ENCODE results near the gene MDGA2.

The MDGA2 gene

GRCh38 chr14:47520382-47520781, 155.0 kb downstream of the MDGA2 start:
- H3K4me3 ChIP-seq (ENCODE audit: low read length): no peak overlapping the region
- no peak for DNase-seq (ENCODE audit: low read depth, low spot score)

GRCh38 chr14:47511829-47512228, 163.6 kb downstream of the MDGA2 start:
- no peak overlapping the region for H3K4me3 ChIP-seq (ENCODE audit: low read length)
- DNase-seq (ENCODE audit: low read depth, low spot score): no peak

GRCh38 chr14:47509957-47510356, 165.4 kb downstream of the MDGA2 start:
- H3K4me3 ChIP-seq (ENCODE audit: low read length): no peak overlapping the region
- DNase-seq (ENCODE audit: low read depth, low spot score): no peak

GRCh38 chr14:47507861-47508260, 167.5 kb downstream of the MDGA2 start:
- no peak for DNase-seq (ENCODE audit: low read depth, low spot score)
- no peak overlapping the region for H3K4me3 ChIP-seq (ENCODE audit: low read length)

- H3K4me3 ChIP-seq (ENCODE audit: low read length): no peak overlapping the region
Measured at GRCh38 chr14:47500369-47500768, 175.0 kb downstream of the MDGA2 start.

GRCh38 chr14:47490766-47491165, 184.6 kb downstream of the MDGA2 start:
- H3K4me3 ChIP-seq (ENCODE audit: low read length): no peak overlapping the region
- no peak for DNase-seq (ENCODE audit: low read depth, low spot score)

More at GRCh38 chr14:47500369-47500768, 175.0 kb downstream of the MDGA2 start:
- DNase-seq (ENCODE audit: low read depth, low spot score): no peak

- H3K4me3 ChIP-seq (ENCODE audit: low read length): no peak overlapping the region
- no peak for DNase-seq (ENCODE audit: low read depth, low spot score)
Measured at GRCh38 chr14:47490353-47490752, 185.1 kb downstream of the MDGA2 start.

- no peak overlapping the region for H3K4me3 ChIP-seq (ENCODE audit: low read length)
- no peak for DNase-seq (ENCODE audit: low read depth, low spot score)
Measured at GRCh38 chr14:47485421-47485820, 190.0 kb downstream of the MDGA2 start.

- no peak overlapping the region for H3K4me3 ChIP-seq (ENCODE audit: low read length)
- DNase-seq (ENCODE audit: low read depth, low spot score): no peak
Measured at GRCh38 chr14:47483449-47483848, 192.0 kb downstream of the MDGA2 start.

GRCh38 chr14:47471075-47471474, 204.3 kb downstream of the MDGA2 start:
- H3K4me3 ChIP-seq (ENCODE audit: low read length): no peak overlapping the region
- DNase-seq (ENCODE audit: low read depth, low spot score): no peak

- no peak for DNase-seq (ENCODE audit: low read depth, low spot score)
- H3K4me3 ChIP-seq (ENCODE audit: low read length): no peak overlapping the region
Measured at GRCh38 chr14:47466916-47467315, 208.5 kb downstream of the MDGA2 start.

GRCh38 chr14:47454025-47454424, 221.4 kb downstream of the MDGA2 start:
- H3K4me3 ChIP-seq (ENCODE audit: low read length): no peak overlapping the region
- DNase-seq (ENCODE audit: low read depth, low spot score): no peak

GRCh38 chr14:47447076-47447475, 228.3 kb downstream of the MDGA2 start:
- H3K4me3 ChIP-seq (ENCODE audit: low read length): no peak overlapping the region

GRCh38 chr14:47442211-47442610, 233.2 kb downstream of the MDGA2 start:
- no peak for DNase-seq (ENCODE audit: low read depth, low spot score)
- no peak overlapping the region for H3K4me3 ChIP-seq (ENCODE audit: low read length)

More at GRCh38 chr14:47447076-47447475, 228.3 kb downstream of the MDGA2 start:
- DNase-seq (ENCODE audit: low read depth, low spot score): no peak

GRCh38 chr14:47439953-47440352, 235.5 kb downstream of the MDGA2 start:
- H3K4me3 ChIP-seq (ENCODE audit: low read length): no peak overlapping the region
- no peak for DNase-seq (ENCODE audit: low read depth, low spot score)

- no peak overlapping the region for H3K4me3 ChIP-seq (ENCODE audit: low read length)
Measured at GRCh38 chr14:47438650-47439140, 236.7 kb downstream of the MDGA2 start.

GRCh38 chr14:47435331-47435965, 240.0 kb downstream of the MDGA2 start:
- no peak for DNase-seq (ENCODE audit: low read depth, low spot score)
- no peak overlapping the region for H3K4me3 ChIP-seq (ENCODE audit: low read length)

More at GRCh38 chr14:47438650-47439140, 236.7 kb downstream of the MDGA2 start:
- no peak for DNase-seq (ENCODE audit: low read depth, low spot score)

- no peak overlapping the region for H3K4me3 ChIP-seq (ENCODE audit: low read length)
- DNase-seq (ENCODE audit: low read depth, low spot score): no peak
Measured at GRCh38 chr14:47427629-47428028, 247.8 kb downstream of the MDGA2 start.

- H3K4me3 ChIP-seq (ENCODE audit: low read length): no peak overlapping the region
- DNase-seq (ENCODE audit: low read depth, low spot score): no peak
Measured at GRCh38 chr14:47425302-47425701, 250.1 kb downstream of the MDGA2 start.

GRCh38 chr14:47422191-47422590, 253.2 kb downstream of the MDGA2 start:
- H3K4me3 ChIP-seq (ENCODE audit: low read length): no peak overlapping the region
- no peak for DNase-seq (ENCODE audit: low read depth, low spot score)

- no peak overlapping the region for H3K4me3 ChIP-seq (ENCODE audit: low read length)
- DNase-seq (ENCODE audit: low read depth, low spot score): no peak
Measured at GRCh38 chr14:47411523-47411922, 263.9 kb downstream of the MDGA2 start.

All from Jurkat, Clone E6-1 (cell line).